HG03575 (cell line): Measurements from ENCODE around the gene SLC9A2.
A peak's percentile ranks its signal among the peaks of the same experiment; 100 is the strongest.

Source experiments
- ATAC-seq: cut with Tn5 transposase; IDR thresholded peaks from one replicate; pipeline ENCODE4 v1.9.1; 2021; ENCODE audit not compliant: unreplicated experiment, insufficient number of reproducible peaks, low FRiP score; ENCODE audit errors: extremely low read depth

SLC9A2 gene

DNA sequence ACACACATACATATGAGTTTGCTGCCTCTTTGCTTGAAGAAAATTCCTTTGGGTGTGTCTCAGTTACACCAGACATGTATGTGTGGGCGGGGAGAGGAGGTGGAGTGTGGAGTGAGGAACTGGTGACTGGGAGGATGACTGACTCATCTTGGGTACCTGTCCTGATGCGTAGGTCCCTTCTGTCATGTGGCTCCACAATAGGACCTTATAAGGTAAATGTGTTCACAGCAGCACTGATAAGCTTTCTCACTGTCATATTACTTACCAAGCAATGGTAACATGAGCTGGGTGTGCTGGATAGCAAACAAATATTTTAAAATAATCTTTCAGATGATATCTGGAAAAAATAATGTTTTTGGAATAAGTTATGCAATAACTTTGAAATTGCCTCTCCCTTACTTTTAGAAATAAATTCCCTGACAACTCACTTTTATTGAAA lies 45.1 kb downstream of the SLC9A2 start:
- ATAC-seq = peak; percentile 65

DNA sequence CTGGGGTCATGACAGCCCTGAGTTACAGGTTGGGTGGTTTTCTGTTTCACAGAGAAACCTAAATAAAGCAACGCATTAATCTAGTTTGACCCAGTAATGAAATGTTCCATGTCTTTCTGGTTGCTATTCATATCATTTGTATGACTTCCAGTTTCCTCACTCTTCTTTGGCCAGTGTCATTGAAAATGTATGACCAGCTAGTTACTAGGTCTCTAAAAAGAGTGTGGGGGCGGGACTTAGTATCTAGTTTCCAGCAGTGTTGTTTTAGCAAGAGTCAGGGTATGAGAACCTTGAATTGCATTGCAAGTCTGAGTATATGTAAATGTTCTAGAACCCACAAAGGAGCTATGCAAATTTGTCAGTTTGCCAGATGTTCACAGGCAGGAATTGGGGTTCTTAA lies 47.7 kb downstream of the SLC9A2 start:
- ATAC-seq = no peak

DNA sequence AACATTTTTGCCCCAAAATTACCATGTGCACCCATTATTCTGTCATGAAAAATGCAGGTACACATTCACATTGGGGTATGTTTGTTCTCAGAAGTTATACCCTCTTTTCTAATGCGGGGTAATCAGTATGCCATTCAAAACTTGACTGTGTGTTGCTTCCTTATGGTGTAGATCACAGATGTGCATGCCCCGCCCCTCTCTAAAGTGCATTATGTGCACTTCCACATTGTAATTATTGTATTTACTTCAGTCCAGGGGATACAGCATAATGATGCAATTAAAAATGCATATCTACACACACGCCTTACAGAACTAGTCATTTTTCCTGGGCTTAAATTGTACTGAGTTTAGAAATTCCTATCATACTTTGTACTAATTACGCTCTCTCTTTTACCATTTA lies 48.8 kb downstream of the SLC9A2 start:
- ATAC-seq = no peak

DNA sequence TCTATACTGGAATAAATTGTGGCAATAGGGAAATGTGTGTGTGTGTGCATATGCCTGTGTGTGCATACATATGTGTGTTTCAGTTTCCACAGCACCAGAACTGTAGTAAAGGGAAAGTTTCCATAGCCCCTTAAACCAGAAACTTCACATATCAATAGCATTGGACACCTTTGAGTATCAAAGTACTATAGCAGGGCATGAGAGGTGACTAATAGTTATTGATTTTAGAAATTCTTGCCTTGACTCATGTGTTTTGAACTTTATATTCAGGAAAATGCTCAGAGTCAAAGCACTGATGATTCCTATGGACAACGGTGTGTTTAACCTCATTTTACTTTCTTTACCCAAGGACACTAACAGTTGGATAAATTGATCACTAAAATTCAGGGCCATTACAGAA lies 50.0 kb downstream of the SLC9A2 start:
- ATAC-seq = no peak

DNA sequence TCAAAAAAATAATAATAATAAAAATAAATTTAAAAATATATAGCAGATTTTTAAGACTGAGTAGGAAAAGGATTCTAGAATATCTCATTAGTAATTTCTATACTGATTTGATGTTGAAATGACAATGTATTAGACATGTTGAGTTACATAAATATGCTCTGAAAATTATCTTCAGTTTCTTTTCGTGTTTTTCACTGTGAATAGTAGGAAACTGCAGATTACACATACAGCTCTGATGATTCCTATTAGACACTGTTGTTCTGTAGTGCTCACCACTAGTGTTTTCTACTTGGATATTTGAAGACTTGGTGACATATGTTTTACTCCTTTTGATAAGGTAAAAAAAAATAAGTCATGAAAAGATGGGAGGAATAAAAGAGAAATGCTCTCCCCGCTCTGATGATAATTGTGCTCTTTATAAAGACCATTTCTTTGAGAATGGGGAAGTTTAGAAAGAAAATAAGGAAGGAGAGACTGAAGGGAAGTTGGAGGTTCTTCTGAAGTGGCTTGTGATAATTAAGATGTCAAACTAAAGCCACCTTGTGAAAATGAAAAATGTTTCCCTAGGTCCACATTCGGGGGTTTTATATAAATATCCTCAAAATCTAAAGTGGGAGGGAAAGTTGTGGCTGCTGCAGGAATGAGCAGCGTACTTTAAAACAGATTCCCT lies 52.9 kb downstream of the SLC9A2 start:
- ATAC-seq = no peak

DNA sequence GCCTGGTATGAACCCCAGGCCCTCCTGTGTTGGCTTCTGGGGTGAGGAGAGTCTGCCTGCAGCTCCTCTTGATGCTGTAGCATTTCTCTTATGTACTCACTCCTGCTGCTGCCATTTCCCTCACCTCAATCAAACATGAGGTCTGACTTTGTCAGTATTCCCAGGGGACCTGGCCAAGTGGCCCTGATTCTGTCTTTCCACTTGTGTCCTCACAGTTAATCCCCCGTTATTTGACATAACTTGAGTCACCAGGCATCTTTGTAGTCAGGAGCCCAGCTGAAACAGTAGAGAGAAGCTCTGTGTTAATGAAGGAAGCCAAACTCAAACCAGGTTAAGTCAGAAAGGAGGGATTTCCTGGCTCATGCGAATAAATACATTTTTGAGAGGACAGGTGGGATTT lies 55.0 kb downstream of the SLC9A2 start:
- ATAC-seq = no peak

DNA sequence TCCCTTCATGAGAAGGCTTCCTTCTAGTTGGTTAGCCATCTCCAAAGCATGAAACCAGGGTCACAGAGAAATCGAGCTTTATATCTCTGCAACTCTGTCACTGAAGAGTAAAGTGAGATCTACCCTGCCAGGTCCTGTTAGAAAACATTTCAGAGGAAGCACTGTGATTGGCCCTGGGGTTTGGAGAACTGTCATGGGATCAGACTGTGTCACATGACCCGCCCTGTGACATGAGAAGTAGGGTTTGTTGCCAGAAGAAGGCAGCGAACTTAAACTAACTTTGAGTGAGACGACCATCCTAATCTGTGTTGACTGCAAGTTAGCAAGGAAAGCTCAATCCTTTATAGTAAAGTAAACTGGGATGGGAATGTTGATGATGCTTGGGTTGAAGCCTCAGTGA lies 55.5 kb downstream of the SLC9A2 start:
- ATAC-seq = no peak

DNA sequence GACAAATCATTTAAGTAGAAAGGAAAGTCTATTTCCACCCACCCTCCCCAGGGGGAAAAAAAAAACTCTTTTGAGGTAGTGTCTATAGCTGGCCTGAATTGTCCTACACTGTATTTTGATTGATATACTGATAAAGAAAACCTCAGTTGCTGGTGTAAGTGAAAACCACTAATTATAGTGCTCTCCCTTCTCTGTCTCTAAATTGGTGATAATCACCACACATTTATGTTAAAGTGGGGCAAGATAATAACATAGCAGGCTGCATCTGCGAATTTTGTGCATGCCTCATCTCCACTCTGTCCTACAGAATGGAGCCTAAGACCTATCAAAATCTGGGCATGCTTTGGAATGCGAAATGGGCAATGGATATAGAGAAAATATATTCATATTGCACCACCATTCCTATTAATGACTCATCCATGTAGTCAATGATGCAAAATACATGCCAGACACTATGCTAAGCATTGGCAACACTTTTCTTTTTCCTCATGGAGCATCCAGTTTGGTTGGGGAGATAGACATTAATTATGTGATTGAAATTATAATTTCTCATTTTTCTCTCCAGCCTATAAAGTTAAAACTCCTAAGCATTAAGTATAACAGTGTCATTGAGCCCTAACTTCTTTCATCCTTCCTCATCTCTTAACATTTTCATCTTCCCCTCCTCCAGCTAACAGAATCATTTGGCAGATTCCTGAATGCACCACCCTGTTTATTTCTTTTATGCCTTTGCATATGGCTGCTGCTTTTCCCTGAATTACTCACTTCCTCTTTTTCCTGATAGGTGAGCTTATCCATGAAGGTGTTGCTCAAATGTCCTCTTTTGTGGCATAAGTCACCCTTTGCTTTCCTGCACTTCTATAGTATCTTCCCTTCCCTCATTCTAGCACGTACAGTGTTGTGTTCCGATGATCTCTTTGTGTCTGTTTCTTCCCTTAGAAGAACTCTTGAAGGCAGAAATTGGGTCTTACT lies 58.2 kb downstream of the SLC9A2 start:
- ATAC-seq = no peak

DNA sequence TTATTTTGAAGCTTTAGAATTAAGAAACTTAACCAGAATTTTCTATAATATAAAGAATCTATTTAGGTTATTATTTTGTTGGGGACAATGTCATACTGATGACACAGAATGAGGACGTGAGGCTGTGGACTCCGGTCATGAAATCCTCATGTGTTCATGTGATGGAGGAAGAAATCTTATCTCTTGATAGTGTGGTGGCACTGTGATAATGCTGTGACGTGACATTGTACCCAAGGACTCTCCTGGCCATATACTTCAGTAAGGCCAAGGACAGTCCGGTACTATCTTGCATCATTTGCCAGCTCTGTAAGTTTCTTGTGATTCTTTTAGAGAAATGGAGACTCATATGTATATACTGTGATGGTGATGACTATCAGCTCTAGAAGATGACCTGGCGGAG lies 59.1 kb downstream of the SLC9A2 start:
- ATAC-seq = no peak

DNA sequence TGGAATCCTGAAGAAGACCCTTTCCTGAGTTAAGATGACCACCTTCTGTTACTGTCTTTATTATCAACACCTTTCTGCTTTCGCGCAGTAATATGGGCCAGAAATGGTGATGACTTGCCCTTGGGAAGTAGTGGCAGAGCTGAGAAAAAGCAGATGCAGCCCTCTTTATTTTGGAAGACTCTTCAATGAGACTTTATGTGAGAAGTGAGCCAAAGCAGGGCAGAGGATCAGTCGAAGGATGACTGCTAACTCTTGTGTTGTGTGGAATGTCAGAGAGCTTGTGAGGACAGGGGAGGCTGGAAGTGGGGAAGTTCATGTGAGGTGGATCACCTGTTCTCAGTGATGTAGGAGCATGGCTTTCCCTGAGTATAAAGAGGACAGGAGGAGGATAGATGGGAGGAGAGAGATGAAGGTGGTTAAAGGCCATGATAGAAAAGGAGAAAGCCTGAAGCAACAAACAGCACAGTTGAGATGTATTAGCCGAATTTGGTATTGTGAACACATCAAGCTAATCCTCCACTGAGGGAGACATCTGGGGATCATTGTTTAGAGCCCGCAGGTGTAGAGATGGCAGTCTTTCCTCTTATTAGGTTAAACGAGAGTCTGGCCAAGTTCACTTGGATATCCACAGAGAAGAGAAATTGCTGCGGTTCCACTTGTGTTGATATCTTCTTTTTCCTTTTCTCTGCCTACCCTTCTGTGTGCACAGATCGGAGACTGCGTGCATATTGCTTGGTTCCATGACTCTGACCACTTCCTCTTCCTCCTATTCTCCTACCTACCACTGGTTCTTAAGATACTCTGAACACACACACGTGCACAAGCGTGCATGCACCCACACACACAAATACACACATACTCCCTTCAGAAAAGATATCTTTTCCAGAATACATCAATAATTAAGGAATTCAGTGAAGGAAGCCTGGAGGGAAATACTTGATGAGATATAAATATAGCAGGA lies 67.4 kb downstream of the SLC9A2 start:
- ATAC-seq = no peak

DNA sequence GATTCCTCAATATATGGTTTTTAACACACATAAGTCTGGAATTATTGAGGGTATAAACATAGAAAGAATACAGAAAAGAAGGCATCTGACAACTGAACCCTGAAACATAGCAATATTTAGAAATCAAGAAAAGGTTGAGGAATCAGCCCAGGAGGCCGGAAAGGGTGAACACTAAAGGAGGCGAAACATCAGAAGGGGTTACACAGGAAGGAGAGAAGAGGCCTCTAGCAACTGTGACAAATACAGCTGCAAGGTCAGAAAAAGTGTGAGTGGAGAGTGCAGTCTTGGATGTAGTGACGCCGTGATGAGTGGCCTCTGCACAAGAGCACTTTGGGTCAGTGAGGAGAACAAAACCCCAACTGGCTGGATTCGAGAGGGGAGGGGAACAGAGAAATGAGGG lies 70.7 kb downstream of the SLC9A2 start:
- ATAC-seq = no peak

DNA sequence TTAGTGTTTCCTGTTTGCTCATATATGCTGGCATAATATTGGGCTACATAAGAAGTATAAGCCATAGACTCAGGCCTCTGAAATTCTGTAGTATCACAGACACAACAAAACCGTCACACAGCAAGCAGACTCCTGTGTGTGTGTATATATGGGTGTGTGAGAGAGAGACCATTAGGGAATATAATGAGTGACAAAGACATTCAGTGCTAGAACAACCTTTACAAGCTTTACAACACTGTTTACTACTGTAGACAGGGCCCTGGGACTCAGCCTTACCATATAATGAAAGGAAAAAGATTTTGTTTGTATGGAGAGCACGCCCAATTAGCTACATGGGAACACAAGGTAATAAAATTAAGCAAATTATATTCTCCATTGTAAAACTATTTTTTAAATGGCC lies 77.1 kb downstream of the SLC9A2 start:
- no peak for ATAC-seq

DNA sequence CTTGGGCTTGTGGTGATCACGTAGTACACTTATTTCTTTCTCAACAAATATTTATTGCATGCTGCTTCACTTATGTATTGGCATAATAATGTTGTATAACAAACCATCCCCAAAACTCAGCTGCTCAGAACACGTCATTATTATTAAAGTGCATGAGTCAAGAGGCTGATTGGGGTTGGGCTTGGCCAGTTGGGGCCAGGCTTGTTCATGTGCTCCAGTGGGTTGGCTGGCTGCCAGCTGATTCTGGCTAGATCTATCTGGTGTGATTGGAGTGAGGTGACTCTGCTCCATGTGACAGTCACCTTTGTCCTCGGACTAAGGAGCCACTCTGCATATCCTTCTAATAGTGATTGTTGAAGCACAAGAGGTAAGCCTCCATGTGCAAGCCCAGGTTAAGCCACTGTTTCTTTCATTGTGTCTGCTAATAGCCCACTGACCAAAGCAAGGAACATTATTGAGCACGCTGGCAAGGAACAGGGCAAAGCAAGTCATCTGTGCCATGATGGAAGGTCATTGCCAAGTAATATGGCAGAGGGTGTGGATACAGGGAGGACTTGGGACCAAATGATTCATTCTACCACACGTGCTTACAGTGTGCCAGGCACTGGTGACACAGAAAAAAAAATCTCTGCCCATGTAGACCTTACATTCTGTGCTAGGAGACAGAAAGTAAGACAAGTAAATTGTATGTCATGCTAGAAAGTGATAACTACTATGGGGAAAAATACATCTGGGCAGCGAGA lies 79.2 kb downstream of the SLC9A2 start:
- ATAC-seq = no peak

DNA sequence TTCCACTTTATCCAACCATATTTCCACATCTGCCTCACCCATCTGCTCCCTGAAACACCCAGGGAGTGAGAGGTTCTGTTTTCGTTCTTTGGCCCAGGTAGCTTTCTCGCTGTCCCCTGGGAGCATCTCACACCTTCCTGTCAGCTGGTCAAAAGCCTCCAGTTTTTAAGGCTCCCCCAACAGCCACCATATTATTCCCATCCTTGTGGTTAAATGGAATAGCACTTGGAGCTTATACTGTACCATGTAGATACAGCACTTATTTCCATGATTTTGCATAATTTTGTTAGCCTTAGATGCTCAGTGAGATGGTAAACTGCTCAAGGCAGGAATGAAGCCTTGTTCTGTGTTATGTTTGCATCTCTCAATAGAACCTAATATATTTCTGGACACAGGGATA lies 84.0 kb downstream of the SLC9A2 start:
- no peak for ATAC-seq

DNA sequence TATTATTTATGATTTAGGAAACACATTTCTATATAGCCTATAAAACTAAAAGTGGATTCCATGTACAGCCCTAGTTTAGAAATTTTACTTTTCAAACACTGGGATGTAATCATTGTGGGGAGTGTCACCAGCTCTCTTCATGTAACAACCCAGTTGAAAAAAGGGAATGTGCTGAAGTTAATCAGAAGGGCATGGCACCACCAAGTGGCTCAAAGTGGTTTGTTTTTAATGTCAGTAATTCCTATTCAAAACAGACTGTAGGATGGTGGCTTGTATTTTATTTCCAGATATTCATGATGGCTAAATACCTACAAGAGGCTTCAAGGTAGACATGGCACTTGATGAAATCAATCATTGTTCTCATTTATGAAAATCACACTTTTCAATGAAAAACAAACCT lies 84.4 kb downstream of the SLC9A2 start:
- ATAC-seq = no peak

DNA sequence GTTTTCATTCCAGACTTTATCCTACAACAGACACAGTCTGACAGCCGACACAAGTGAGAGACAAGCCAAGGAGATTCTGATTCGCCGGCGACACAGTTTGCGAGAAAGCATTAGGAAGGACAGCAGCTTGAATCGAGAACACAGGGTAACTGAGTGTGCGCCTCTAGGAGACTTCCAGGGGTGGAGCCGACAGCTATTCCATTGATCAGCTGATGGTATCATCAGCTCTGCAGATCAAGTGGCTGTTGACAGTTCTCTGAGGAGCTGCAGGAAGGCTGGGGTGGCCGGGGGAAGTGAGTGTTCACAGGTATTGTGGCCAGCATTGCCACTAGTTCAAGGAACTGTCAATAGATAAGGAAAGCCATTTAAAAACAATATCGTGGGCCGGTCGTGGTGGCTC lies 85.2 kb downstream of the SLC9A2 start:
- ATAC-seq = no peak

DNA sequence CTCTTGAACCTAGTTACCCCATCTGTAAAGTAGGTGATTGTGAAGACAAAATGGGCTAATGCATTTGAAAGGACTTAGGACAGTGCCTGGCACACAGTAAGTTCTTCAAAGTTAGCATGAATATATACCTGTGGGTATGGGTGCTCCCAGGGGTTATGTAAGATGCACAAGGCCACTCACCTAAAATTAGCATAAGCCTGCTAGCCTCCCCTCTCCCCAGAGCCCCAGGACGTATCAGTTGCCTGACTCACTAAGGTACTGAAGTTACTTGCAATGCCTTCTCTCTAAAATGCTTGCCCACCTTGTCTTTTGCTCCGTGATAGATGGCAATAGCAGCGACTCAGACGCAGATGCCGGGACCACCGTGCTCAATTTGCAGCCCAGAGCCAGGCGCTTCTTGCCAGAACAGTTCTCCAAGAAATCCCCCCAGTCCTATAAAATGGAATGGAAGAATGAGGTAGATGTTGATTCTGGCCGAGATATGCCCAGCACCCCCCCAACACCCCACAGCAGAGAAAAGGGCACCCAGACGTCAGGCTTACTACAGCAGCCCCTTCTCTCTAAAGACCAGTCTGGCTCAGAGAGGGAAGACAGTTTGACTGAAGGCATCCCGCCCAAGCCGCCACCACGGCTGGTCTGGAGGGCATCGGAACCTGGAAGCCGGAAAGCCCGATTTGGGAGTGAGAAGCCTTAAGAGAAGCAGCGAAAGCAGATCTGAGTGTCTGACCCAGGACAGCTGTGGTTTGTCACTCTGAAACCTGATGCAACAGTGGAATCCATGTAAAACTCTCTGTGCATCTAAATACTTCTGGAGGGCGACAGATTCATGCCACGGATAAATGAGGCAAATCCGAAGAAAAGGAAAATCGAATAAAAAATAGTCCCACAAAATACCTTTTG lies 88.7 kb downstream of the SLC9A2 start:
- no peak for ATAC-seq
